Measurements from ENCODE around the gene PIK3C2B.

The PIK3C2B gene

DNA sequence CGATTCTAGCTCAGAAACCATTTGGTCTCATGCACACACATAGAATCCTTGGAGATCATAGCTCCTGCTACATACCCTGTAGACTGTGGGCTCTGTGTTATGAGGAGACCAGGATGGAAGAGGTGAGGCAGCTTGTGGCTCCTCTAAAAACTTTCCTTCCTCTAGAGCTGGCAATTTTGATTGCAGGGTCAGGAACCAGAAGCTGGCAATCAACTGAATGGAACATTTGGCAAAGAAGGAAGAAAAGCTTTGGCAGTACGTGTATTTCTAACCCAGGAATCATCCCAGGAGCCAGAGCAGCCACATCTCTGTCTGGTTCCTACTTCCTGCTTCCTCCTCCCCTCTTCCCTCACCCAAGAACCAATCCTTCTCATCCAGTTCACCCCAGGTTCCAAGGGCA, 15.7 kb downstream of the PIK3C2B start:
- DNase-seq = no peak

DNA sequence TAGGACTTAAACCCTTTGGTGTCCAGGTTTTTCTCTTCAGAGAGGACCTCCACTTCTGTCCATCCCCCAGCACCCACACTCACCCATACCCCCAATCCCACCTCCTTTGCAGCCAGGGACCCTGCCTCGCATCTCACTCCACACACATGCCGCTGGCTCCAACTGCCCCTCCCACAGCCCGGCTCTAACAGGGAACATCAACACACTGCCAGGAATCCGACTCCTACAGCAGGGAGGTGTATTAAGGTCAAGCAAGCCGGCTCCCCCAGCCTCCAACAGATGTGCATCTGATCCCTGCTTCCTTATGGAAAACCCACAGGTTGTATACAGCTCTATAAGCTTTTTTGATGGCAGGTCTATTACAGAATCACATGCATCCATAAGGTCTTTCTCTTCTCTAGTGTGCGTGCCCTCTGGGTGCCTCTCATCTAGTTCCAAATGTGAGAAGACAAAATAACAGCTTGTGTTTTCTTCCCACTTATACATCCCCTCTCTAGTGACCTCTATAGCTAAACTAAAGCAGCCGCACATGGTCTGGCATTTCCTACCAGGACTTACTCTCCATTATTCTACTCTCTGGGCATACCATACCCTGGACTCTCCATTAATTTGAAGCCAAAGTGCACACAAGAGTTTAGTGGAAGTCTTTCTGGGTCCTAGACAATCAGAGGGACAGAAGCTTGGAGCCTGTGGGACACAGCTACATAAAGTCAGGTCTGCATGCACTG, 16.3 kb downstream of the PIK3C2B start:
- DNase-seq = no peak

DNA sequence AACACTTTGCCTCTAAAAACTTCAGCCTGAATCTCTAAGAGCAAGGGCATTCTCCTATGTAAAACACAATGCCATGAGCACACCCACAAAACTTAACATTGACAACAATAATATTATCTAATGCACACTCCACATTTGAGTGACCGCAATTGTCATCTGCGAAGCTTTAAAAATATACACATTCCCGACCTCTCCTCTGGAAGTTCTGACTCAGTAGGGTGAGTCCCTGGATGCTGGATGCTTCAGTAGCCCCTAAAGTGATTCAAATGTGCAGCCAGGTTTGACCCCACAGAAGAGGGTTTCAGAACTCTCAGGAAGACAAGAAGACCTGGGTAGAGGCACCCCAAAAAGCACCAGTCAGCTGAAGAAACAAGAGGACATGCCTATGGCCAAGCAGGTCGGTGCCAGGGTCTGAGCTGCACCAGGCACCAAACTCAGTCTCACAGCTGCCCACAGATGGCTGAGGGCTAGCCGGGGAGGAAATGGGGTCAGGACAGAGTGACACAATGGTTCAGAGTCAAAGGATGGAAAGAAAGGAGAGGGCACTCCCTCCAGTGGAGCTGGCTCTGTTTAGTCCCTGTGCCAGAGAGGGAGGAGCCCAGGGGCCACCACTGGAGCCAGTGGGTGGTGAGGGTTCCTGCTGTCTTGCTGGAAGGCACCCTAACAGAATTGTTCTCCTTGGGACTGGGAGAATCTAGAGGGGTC, 17.4 kb downstream of the PIK3C2B start:
- DNase-seq = no peak

DNA sequence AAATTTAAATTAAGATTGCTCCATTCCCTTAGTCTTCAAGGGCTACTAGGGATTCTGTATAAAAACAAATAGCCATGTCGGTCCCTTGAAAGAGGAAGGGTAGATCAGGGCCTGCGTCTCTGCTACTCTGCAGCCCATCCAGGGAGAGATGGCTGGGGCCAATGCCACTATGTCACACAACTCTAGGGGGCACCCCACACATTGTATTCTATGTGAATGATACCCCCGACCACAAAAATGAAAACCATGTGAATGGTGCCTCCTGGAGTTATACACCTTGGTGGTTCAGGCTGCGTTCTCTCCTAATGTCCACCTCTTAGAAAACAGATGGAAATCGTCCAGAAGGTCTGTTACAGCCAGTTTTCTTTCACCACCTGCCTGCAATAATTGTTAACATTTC, 18.0 kb downstream of the PIK3C2B start:
- DNase-seq = no peak

DNA sequence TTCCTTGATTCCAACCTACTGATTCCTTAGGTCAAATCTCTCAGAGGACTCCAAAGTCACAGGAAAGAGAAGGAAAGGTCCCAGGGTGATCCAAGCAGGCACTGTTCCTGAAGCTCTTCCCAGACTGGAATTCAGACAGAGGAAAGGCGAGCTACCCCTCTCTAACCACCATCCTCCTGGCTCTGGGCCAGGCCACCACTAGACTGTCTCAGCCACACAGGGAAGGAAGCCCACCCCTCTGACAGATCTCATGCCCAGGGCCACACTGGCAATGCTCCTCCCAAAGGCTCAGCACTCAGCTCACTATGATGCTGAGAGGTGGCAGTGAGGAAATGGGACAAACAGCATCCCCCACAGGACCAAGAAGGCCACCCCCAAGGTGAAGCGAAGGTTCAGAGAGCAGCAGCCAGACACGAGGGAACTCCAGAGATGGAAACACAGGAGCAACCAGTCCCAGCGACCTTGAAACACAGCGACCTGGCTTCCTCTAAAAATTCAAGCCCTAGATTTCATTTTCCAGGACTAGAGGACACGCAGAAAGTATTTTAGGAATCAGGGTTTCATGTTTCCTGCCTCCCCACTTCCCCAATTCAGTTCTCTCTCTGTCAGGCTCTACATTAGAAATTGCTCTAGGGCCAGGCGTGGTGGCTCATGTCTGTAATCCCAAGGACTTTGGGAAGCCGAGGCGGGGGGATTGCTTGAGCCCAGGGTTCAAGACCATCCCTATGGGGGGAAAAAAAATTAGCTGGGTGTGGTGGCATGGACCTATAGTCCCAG, 18.8 kb downstream of the PIK3C2B start:
- no peak for DNase-seq

DNA sequence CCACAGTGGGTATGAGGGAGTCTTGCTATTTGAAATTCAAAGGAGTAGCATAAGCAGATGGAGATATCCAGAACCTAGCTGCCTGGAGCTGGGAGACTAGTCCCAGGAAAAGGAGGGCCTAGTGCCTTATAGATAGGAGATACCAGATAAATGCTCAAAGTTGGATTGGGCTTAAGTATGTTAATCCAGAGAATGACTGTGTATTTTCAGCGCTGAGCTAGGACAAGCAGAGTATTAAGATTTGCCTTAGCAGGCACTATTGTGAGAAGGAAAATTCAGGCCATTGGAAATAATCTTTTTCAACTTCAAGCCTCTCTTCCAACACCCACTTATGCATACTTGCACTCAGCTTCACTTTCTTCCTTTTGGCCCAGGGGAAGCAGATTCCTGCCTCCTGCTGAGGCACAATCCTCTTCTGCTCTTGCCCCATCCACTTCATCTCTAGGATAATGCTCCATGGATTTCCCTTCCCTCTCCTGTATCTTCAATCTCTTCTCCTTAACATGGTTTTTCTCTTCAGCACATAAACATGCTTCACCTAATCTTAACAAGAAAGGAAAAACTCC, 21.1 kb downstream of the PIK3C2B start:
- DNase-seq = no peak

DNA sequence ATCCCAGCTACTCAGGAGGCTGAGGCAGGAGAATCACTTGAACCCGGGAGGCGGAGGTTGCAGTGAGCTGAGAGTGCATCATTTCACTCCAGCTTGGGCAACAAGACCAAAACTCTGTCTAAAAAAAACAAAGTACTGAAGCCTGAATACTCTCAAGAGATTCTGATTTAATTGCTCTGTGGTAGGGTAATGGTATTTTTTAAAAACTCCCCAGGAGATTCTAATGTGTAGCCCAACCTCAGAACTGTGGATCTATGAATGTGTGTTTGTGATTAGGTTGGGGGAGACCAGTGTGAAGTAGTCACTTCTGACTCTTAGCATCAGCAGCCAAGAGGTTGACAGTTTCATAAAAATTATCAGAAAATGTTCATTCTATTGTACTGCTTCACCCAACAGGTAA, 21.9 kb downstream of the PIK3C2B start:
- no peak for DNase-seq

DNA sequence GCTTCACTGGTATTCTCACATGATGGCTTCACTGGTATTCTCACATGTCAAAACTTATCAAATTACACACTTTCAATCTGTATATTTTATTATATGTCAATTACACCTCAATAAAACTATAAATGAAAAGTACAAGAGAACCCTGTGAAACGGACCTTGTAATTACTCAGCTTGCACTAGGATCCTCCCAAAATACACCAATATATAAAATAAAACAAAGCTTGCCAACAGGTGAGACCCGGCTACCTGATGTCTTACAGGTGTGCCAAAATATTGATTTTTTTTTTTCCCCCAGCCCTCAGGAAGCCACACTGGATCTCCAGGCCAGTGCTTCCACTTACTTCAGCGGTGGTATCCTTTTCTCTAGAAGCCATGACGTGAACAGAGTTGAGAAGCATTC, 22.9 kb downstream of the PIK3C2B start:
- DNase-seq = no peak

DNA sequence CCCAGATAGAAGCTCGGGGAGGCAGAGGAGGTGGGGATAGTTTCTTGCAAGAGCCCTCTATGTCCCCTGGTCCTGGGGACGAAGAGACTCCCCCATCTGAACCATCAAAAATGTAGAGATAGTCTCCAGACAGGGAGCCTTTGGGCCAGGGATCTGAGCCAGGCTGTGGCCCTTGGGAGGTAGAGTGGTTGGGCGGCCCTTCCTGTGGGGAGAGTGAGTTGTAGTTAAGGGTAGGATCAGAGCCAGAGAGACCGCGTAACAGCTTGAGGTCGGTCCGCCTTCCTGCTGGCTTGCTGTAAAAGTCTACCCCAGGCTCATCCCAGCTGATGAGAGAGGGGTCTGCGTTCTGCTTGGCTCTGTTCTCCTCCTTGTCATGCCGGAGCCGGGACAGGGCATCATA, 25.3 kb downstream of the PIK3C2B start:
- no peak for DNase-seq

DNA sequence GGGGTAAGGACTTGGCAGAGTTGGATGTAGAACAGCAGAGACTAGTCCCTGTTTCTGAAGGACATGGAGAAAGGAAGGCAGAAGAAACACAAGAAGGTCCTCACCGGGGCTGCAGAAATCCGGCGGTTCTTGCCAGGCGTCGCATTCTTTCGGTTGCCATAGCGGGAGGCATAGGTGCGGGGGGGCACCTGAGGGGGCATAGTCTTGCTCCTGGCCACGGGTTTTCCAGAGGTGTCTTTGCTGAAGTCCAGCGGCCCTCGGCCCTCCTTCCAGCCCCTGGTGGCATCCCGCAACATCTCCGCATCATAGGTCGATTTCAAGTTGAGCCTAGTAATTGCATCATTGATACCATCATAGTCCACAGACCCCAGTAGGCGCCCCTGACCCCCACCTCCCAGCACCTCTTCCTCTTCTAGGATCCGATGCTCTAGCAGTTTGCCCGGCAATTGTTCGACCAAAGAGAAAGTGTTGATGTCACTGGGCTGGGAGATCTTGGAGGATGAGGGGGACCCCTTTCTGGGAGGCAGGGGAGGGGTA, 25.8 kb downstream of the PIK3C2B start:
- DNase-seq = no peak

DNA sequence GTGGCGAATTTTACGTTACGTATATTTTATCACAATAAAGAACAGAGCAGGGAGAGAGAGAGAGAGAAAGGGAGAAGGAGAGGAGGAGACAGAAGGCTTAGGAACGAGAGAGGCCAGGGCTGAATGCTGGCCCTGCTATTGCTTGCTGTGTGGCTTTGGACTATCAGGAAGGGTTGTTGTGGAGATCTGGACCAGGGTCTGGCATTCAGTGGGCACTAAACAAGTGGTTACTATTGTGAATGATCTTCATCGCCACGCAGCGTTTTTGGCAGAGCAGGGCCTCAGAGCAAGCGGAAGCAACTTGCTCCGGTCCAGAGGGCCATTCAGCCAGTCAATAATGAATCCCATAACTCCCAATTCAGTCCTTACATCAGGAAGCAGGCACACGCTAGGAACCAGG, 26.4 kb downstream of the PIK3C2B start:
- DNase-seq = no peak

DNA sequence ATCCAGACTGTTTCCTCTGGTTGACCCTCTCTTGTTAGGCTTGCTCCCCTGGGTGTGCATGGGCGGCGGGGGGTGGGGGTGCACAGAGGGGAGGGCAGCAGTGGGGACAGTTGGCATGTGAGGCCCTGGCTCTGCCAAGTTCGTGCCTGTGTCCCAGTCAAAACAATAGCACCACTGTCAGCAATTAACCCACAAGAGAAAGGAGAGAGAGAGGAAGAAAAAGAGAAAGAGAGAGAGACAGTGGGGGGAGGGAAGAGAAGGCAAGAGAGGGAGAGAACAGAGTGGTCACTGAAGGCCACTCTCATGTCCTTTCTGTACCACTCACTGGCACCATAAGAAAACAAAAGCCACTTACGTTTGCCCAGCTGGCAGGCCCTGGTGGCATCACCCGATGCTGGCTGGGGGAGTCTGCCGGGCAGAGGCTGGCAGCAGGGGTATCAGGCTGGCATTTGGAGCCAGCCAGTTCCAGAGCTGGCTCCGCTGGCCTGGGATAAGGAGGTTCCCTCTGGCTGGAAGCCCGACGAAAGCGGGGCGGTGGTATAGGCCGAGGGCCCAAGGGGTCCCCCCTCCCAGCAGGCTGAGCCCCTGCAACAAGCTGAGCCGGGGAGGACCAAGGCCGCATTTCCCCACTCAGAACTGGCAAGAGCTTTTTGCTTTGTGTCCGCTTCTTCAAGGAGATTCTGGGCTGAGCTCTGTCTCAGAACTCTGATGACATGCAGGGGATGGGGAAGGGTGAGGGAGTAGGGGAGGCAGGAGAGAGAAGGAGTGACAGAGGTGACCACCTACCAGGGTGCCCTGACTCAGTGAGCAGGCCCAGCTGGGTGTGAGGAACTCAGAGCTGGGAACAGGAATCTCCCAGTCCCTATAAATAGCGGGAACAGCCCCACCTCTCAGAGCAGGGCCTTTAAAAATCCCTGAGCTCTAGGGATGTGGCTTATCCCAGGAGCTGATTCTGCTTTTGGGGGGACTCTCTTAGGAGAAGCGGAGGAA, 27.9 kb downstream of the PIK3C2B start:
- DNase-seq = no peak

DNA sequence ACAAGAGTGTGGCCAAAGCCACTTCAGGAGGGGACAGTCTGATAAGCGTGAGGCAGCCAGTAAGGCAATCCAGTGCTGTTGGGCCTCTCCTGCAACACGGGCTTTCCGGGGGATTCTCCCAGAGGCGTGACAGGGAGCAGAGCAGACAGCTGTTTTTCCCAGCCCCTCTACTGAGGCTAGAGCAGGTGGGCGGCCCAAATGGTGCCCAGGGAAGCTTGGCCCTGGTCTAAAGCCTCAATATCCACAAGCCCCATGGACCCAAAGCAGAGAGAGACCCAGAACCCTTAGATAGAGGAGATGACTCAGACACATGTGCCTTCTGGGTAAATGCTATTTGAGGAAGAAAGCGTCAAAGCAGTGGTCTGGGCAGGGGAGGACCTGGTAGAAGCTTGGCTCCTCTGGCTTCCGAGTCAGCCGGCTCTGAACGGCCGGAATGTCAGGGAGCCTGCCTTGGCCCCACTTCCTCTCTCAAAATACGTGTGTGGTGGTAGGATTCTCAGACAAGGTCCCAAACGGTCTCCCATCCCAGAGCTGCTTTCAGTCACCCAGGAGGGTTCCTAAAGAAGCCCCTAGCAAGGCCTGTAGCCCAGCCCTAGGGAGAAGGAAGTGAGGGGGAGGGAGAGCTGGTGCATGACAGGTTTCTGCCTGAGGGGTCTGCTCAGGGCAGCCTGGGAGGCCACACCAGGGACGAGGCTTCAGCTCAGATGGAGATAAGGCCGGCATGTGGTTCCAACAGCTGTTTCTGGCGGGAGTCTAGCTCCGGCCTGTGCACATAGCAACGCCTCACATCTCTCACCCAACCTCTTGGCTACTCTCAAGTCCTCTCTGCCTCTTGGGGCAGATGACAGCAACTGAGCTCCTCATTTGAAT, 28.8 kb downstream of the PIK3C2B start:
- no peak for DNase-seq

DNA sequence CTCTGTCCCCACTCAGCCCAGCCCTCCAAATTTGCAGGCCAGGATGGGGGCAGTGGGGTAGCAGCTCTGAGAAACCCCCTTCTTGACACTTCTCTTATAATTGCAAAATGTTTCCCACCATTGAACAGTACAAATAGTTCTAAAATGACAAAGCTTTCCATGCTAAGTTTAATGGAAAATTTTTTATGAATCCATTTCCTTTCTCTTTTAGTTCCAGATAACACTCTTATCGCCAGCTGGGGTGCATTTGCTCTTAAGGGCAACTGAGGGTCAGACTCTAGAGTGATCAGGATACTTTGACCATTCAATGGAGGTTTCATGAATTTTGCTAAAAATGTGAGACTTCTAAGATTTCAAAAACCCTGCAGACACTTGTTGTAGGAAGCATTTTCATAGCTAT, 29.9 kb downstream of the PIK3C2B start:
- no peak for DNase-seq

DNA sequence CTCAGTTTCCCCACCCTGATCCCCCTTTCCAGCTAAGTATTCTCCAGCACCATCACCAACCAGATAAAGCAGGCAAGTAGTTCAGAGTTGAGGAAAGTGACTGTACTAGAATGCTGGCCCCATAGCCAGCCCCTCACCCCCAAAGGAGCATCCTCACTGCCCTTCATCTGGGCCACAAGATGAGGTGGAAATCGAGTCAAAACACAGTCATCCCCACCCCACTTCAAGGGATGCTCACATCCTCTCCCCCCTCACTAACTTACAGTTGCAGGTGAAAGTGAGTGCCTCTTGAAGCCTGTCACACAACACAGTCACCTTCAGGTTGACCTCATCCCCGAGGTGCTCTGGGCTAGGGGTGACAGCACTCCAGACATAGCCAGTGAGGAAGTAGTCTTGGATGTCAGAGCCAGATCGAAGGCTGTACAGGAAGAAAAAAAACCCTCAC, 30.4 kb downstream of the PIK3C2B start:
- DNase-seq = no peak

DNA sequence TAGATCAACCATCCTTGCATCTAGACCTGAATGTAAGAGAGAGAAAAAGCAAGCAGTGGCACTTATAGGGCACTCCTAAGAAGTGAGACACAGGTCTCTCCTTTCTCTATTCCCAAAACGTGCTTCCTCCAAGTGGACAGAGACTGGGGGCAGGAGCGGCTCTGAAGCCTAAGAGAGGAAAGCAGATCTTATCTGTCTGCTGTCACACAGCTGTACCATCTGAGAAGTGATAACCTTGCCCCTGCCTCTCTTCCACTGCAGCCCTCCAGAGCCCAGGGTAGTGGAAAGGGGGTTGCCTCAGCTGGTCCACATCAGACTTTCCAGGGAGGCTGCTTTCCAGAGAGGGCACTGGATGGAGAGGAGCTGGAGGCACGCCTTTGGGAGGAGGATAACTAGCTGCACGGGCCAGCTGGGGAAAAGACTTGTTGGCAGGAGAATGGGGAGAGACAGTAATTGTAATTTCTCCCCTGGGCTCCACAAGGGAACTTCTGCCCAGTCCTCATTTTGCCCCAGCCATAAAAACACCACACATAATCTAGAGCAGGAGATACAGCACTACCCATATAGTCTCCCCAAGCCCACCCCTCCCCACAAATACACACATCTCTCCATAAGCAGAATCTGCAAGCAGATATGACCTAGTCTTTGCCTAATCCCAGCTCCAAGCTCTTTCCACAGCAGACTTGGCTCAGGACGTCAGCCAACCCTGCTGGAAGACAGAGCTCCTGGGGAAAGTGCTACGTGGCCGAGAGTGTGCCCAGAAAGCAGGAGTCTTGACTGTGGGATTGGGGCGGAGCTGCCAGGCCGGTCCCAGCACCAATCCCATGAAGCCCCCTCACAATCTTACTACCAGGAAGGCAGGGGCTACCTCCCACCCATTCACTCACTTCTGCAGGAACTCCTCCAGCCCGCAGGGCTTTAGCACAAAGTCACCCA, 31.2 kb downstream of the PIK3C2B start:
- DNase-seq = no peak

DNA sequence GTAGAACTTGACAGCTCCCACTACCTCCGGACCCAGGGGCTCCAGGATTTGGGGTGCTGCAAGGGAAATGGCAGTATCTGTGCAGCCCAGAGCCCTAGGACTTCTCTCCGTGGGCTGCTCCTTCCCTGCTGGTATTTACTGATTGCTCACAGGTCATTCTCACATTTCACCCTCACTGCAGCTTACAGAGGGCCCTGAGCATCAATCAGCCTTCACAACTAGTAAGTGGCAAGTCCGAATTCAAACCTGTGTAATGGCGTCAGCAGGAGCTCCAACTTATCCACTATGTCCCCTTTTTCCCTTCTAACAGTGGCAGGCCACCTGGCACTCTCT, 32.4 kb downstream of the PIK3C2B start:
- no peak for DNase-seq

DNA sequence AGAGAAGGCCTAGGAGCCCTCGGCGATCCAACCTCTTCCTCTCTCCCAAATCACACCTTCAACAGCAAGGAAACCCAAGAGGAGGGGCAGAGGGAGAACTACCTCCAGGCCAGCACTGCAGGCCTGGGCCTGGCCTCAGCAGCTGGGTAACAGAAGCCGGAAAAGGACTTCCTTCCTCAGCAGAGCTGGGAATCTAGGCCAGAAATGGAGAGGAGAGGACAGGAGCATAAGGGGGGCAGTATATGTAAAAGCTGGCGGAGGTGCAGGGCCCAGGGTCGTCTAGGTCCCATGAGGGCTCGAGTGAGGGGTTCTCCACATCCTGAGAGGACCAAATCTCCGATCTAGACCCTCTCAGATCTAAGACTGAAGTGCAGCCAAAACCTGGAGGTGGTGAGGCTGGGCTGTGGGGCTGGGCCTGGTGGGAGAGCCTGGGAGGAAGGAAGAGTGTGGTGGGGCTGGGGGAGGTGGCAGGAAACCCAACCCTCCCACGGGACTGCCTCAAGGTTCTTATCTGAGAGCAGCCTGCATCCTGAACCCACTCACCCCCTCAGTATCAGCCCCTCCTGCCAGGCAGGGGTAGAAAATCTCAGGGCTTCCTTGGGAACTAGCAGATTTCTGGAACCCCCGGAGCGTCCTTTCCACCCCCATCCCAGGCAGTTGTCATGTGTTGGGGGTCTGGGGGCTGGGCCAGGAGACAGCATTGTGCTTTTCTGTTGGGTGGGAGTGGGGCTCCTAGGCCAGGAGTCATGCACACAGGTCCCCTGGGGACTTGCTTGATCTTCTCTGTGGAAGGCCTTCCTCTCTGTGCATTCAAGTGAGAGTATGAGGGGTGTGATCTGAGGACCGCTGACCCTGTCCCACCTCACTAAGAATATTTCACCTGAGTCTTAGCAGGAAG, 33.0 kb downstream of the PIK3C2B start:
- no peak for DNase-seq

DNA sequence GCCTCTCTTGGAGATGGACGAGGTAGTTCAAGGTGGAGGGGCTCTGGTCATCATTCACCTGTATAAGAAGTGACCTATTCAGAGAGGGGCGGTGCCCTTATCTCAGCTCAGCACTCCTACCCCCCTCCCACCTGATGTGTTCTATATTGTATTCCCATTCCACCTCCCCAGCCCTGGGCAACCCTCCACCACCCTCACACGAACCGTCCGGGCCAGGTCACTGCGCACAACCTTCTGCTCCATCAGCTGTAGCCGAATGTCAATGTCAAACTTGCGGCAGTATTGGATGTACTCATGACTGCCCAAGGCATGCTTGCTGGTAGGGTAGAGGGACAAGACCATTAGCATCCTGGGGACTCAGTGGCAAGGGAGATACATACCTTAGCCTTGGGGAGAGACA, 34.3 kb downstream of the PIK3C2B start:
- no peak for DNase-seq
